GM23338 (cell line): ENCODE data around the gene CCDC9B. TPM values are rescaled to one million over a fixed set of nuclear protein-coding genes. Genes with fewer than 3 reads are reported as not detected.

Source experiments
- ATAC-seq: fragments of 200-7000 bp; cut with Tn5 transposase; 3 replicates; pipeline ENCODE4 v1.9.1; 2020
- DNase-seq: peaks from one replicate; pipeline ENCODE4 v3.0.0-alpha.2; 2015; ENCODE audit warnings: low spot score
- H2AFZ ChIP-seq: fragments of 200-600 bp; sonication (generic); 2 replicates; pipeline ENCODE4 v1.8.0; 2016; ENCODE audit warnings: antibody characterized with exemption, mild to moderate bottlenecking, moderate library complexity
- H3F3A ChIP-seq: fragments of 200-600 bp; sonication (generic); replicated peaks from 2 replicates; pipeline ENCODE4 v1.8.0; 2017; ENCODE audit warnings: antibody characterized with exemption, mixed run types, low read depth
- H3K27ac ChIP-seq: fragments of 200-600 bp; sonication (generic); 2 replicates; pipeline ENCODE4 v1.6.1; 2016; ENCODE audit warnings: low read depth
- H3K27me3 ChIP-seq: fragments of 200-600 bp; sonication (generic); 2 replicates; pipeline ENCODE4 v1.8.0; 2016; ENCODE audit warnings: mild to moderate bottlenecking, mixed run types, moderate library complexity; ENCODE audit not compliant: insufficient read depth
- H3K36me3 ChIP-seq: fragments of 200-600 bp; sonication (generic); 2 replicates; pipeline ENCODE4 v1.8.0; 2016; ENCODE audit warnings: mild to moderate bottlenecking; ENCODE audit not compliant: insufficient read depth
- H3K4me1 ChIP-seq: fragments of 200-600 bp; sonication (generic); 2 replicates; pipeline ENCODE4 v1.8.0; 2016; ENCODE audit warnings: mild to moderate bottlenecking, moderate library complexity; ENCODE audit not compliant: insufficient read depth
- H3K4me2 ChIP-seq: fragments of 200-600 bp; sonication (generic); 2 replicates; pipeline ENCODE4 v1.7.1; 2017; ENCODE audit warnings: mixed run types
- H3K4me3 ChIP-seq: fragments of 200-600 bp; sonication (generic); 2 replicates; pipeline ENCODE4 v1.6.1; 2016; ENCODE audit warnings: mixed run types
- H3K79me2 ChIP-seq: fragments of 200-600 bp; sonication (generic); replicated peaks from 2 replicates; pipeline ENCODE4 v1.8.0; 2017; ENCODE audit warnings: mild to moderate bottlenecking; ENCODE audit not compliant: insufficient read depth
- H3K9me2 ChIP-seq: fragments of 200-600 bp; sonication (generic); 2 replicates; pipeline ENCODE4 v1.8.0; 2017; ENCODE audit not compliant: insufficient read depth
- H4K20me1 ChIP-seq: fragments of 200-600 bp; sonication (generic); replicated peaks from 2 replicates; pipeline ENCODE4 v1.8.0; 2017; ENCODE audit warnings: mild to moderate bottlenecking; ENCODE audit not compliant: insufficient read depth
- H3K27ac Mint-ChIP-seq: 2 replicates; pipeline ENCODE4 v1.8.0; 2020; ENCODE audit warnings: inconsistent platforms, mild to moderate bottlenecking, moderate library complexity, mixed read lengths
- H3K27me3 Mint-ChIP-seq: 3 replicates; pipeline ENCODE4 v1.8.0; 2022; ENCODE audit warnings: low read depth, mild to moderate bottlenecking, moderate library complexity, mixed read lengths, inconsistent platforms; ENCODE audit not compliant: insufficient read depth, poor library complexity
- H3K36me3 Mint-ChIP-seq: 3 replicates; pipeline ENCODE4 v1.8.0; 2021; ENCODE audit warnings: low read depth, mild to moderate bottlenecking, inconsistent platforms, moderate library complexity, mixed read lengths
- H3K4me1 Mint-ChIP-seq: 3 replicates; pipeline ENCODE4 v1.8.0; 2020; ENCODE audit warnings: mild to moderate bottlenecking, inconsistent platforms, mixed read lengths
- H3K4me3 Mint-ChIP-seq: 3 replicates; pipeline ENCODE4 v1.8.0; 2021; ENCODE audit warnings: moderate library complexity, mild to moderate bottlenecking, inconsistent platforms, mixed read lengths
- H3K9me3 Mint-ChIP-seq: 3 replicates; pipeline ENCODE4 v1.8.0; 2020; ENCODE audit warnings: moderate library complexity, mild to moderate bottlenecking, inconsistent platforms, mixed read lengths
- CREB1 ChIP-seq: fragments of 250-450 bp; sonication (Bioruptor Pico); IDR thresholded peaks from 2 replicates; pipeline ENCODE4 v1.5.0; 2020; ENCODE audit warnings: low read depth, mild to moderate bottlenecking, moderate library complexity
- EZH2 ChIP-seq: fragments of 200-600 bp; sonication (generic); IDR thresholded peaks from one replicate; pipeline ENCODE4 v1.8.0; 2017; ENCODE audit warnings: antibody characterized with exemption, mild to moderate bottlenecking, low read depth; ENCODE audit not compliant: unreplicated experiment
- POLR2AphosphoS5 ChIP-seq: IDR thresholded peaks from 2 replicates; pipeline ENCODE4 v1.6.1; 2016; ENCODE audit warnings: antibody characterized with exemption, low read depth
- ZNF331 ChIP-seq: fragments of 250-450 bp; sonication (Bioruptor Pico); IDR thresholded peaks from 2 replicates; pipeline ENCODE4 v1.5.0; 2020; ENCODE audit warnings: low read depth, mild to moderate bottlenecking, moderate library complexity
- polyA plus RNA-seq: library from polyadenylated mRNA; unstranded; fragments of >200 nt; fragmentation: Nextera tagmentation; extraction: Ambion mirVana; gene quantifications from 2 replicates; pipeline ENCODE4 v1.2.1, GENCODE V29; 2016
- total RNA-seq: library from RNA; depleted of rRNA; stranded (reverse); fragments of >200 nt; shearing (Covaris generic); gene quantifications from 2 replicates; pipeline ENCODE4 v1.2.3, GENCODE V29; 2014
- TF ChIP-seq, protein P1 (sequence below): IDR thresholded peaks from one replicate; pipeline ENCODE4 v1.6.1; 2018; ENCODE audit warnings: antibody characterized with exemption; ENCODE audit not compliant: unreplicated experiment

CCDC9B gene
- total and polyA plus RNA-seq, 2 experiments from 2014 or later: 0.18 to 0.97 TPM

DNA sequence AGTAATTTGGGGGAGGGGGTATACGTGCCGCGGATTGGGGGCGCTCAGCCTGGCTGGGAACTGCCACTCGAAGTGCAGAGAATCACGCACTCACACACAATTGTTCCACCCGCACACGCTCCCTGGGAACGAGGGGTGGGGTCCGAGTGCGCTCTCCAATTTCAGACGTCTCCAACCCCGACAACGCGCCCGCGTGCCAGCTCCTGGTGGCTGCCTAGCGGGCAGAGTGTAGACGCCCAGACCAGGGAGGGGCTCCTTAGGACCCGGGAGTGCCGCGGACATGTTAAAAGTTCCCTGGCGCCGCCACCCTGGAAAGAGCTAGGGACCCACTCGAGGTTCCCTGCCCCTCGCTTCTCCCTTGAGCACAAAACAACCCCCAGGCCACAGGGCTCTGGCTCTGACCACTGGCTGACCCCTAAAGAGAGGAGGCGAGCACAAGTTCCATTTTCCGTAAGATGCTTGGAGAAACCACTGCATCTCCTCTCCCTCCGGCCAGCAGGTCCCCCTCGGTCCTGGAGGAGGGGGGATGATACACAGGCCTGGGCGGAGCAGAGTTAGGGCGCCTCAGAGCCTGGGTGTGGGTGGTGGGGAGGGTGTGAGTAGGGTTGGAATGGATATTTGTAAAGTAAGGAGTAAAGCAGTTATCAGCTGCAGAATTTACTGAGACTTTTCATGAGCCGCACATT lies 57.0 kb downstream of the CCDC9B start (continued):
- TF ChIP-seq, protein P1, sequence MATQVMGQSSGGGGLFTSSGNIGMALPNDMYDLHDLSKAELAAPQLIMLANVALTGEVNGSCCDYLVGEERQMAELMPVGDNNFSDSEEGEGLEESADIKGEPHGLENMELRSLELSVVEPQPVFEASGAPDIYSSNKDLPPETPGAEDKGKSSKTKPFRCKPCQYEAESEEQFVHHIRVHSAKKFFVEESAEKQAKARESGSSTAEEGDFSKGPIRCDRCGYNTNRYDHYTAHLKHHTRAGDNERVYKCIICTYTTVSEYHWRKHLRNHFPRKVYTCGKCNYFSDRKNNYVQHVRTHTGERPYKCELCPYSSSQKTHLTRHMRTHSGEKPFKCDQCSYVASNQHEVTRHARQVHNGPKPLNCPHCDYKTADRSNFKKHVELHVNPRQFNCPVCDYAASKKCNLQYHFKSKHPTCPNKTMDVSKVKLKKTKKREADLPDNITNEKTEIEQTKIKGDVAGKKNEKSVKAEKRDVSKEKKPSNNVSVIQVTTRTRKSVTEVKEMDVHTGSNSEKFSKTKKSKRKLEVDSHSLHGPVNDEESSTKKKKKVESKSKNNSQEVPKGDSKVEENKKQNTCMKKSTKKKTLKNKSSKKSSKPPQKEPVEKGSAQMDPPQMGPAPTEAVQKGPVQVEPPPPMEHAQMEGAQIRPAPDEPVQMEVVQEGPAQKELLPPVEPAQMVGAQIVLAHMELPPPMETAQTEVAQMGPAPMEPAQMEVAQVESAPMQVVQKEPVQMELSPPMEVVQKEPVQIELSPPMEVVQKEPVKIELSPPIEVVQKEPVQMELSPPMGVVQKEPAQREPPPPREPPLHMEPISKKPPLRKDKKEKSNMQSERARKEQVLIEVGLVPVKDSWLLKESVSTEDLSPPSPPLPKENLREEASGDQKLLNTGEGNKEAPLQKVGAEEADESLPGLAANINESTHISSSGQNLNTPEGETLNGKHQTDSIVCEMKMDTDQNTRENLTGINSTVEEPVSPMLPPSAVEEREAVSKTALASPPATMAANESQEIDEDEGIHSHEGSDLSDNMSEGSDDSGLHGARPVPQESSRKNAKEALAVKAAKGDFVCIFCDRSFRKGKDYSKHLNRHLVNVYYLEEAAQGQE: no peak
- TF ChIP-seq CREB1 (CRISPR knock-in tag) (no peak), ZNF331 (CRISPR knock-in tag) (no peak), EZH2 (peak; percentile 72), POLR2AphosphoS5 (no peak)

DNA sequence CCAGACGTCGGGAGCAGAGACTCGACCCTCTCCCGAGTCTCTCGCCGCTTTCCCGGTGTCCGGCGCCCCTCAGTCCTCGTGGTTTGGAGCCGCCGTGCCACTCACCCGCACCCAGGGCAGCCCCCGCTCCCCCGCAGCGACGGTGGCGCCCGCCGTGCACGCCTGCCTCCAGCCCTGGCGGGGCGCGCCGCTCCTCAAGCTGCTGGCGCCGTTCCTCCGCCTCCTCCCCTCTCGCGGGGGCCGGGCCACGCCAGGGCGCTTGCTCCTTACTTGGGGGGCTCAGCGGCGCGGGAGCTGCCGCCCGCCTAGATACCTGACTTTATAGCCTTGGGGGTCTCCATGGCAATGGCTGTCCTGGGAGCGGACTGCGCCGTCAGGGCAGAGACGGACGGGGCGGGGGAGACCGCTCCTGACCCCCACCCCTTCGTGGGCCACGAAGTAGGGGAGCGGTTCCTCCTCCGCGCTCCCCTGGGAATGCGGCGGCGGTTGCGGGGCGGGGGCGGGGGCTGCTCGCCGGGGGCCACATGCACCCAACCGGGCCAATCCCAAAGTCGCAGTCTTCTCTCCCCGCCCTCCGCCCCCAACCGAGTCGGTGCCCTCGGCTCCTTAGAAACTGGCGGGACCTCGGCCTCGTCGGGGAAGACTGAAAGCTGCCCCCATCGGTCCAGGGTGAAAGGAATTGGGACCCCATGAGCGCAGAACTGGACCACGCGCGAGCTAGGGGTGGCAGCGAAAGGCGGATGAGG lies 57.7 kb downstream of the CCDC9B start, which contains the start of gene ANKRD63:
Gene ANKRD63, minus strand, starts transcription at position 196 of the 746 bp plus-strand sequence. CDS start 478 bp downstream, outside the sequence.
- Mint-ChIP-seq H3K4me1 (peaks cover 57% of the 10 kb centered on the region), H3K4me3 (peak within 1 kb of the TSS; percentile 65), H3K9me3 (no peaks in the 10 kb centered on the region), H3K36me3 (peaks cover 2% of the 10 kb centered on the region; the same call in 1 of the 3 replicates), H3K27ac (no peak within 1 kb of the TSS), H3K27me3 (peaks cover 66% of the 10 kb centered on the region)
- peak; percentile 48 for DNase-seq
- peak within 1 kb of the TSS; percentile 62 for H3K4me3 ChIP-seq
- H4K20me1 ChIP-seq: no peaks in the 10 kb centered on the region
- H3K4me1 ChIP-seq: peaks cover 41% of the 10 kb centered on the region
- no peaks in the 10 kb centered on the region for H3K9me2 ChIP-seq
- H3K36me3 ChIP-seq: no peaks in the 10 kb centered on the region
- TF ChIP-seq, protein P1: no peak
- TF ChIP-seq EZH2: peak; percentile 67
- H3K4me2 ChIP-seq: peak within 1 kb of the TSS; percentile 86
- H3K27me3 ChIP-seq: peaks cover 88% of the 10 kb centered on the region
- peaks cover 28% of the 10 kb centered on the region for H3F3A ChIP-seq
- peak; percentile 1 for ATAC-seq
- no peak within 1 kb of the TSS for H3K27ac ChIP-seq
- H2AFZ ChIP-seq: peak within 1 kb of the TSS; percentile 90
- no peaks in the 10 kb centered on the region for H3K79me2 ChIP-seq
